Smooth muscle cell (in vitro differentiated cells): ENCODE results near the gene TALDO1. TPM values are rescaled to one million over a fixed set of nuclear protein-coding genes. Genes with fewer than 3 reads are reported as not detected.

Experiments used
- DNase-seq: peaks from one replicate; lab custom pipeline; 2025; ENCODE audit not compliant: unreplicated experiment; lab: John Stamatoyannopoulos, UW
- H2AFZ ChIP-seq: fragments of 200-600 bp; sonication (generic); 2 replicates; pipeline ENCODE4 v1.6.0; 2016; ENCODE audit warnings: antibody characterized with exemption, low read depth, mild to moderate bottlenecking
- H3F3A ChIP-seq: fragments of 200-600 bp; sonication (generic); 2 replicates; pipeline ENCODE4 v1.6.0; 2017; ENCODE audit warnings: antibody characterized with exemption, low read depth
- H3K27ac ChIP-seq: fragments of 200-600 bp; sonication (generic); 2 replicates; pipeline ENCODE4 v1.5.1; 2016; ENCODE audit warnings: low read depth, mild to moderate bottlenecking
- H3K27me3 ChIP-seq: fragments of 200-600 bp; sonication (generic); 2 replicates; pipeline ENCODE4 v1.6.1; 2016; ENCODE audit warnings: low read depth, mild to moderate bottlenecking
- H3K36me3 ChIP-seq: fragments of 200-600 bp; sonication (generic); 2 replicates; pipeline ENCODE4 v1.5.1; 2016; ENCODE audit warnings: low read depth
- H3K4me1 ChIP-seq: fragments of 200-600 bp; sonication (generic); 2 replicates; pipeline ENCODE4 v1.5.1; 2016; ENCODE audit warnings: low read depth
- H3K4me2 ChIP-seq: fragments of 200-600 bp; sonication (generic); 2 replicates; pipeline ENCODE4 v1.6.0; 2016; ENCODE audit warnings: mild to moderate bottlenecking
- H3K4me3 ChIP-seq: fragments of 200-600 bp; sonication (generic); 2 replicates; pipeline ENCODE4 v1.5.1; 2016; ENCODE audit warnings: mild to moderate bottlenecking
- H3K79me2 ChIP-seq: fragments of 200-600 bp; sonication (generic); 2 replicates; pipeline ENCODE4 v1.6.0; 2016; ENCODE audit warnings: low read depth, mild to moderate bottlenecking
- H3K9ac ChIP-seq: fragments of 200-600 bp; sonication (generic); 2 replicates; pipeline ENCODE4 v1.6.0; 2016; ENCODE audit warnings: low read depth
- H3K9me3 ChIP-seq: fragments of 200-600 bp; sonication (generic); replicated peaks from 2 replicates; pipeline ENCODE4 v1.5.1; 2016; ENCODE audit warnings: low read depth
- H4K20me1 ChIP-seq: fragments of 200-600 bp; sonication (generic); 2 replicates; pipeline ENCODE4 v1.6.0; 2016; ENCODE audit warnings: low read depth
- WGBS: methylation state at CpG from one replicate; pipeline ENCODE4 v1.1.7; 2016; ENCODE audit warnings: low lambda C conversion rate; 5-methylcytosine and 5-hydroxymethylcytosine counted together
- polyA plus RNA-seq: library from polyadenylated mRNA; unstranded; fragments of >200 nt; fragmentation: Nextera tagmentation; extraction: Ambion mirVana; gene quantifications from 2 replicates; pipeline ENCODE4 v1.2.1, GENCODE V29; 2016
- total RNA-seq: library from RNA; depleted of rRNA; stranded (reverse); fragments of >200 nt; gene quantifications from 2 replicates; pipeline ENCODE4 v1.2.3, GENCODE V29; 2014
- TF ChIP-seq, protein P1 (sequence below): fragments of 200-600 bp; sonication (generic); IDR thresholded peaks from 2 replicates; pipeline ENCODE4 v1.5.1; 2017; ENCODE audit warnings: borderline replicate concordance, mild to moderate bottlenecking, antibody characterized with exemption; ENCODE audit not compliant: insufficient read depth, poor library complexity, severe bottlenecking

Gene TALDO1
- total and polyA plus RNA-seq, 2 experiments from 2014 or later: 100 to 155 TPM

DNA sequence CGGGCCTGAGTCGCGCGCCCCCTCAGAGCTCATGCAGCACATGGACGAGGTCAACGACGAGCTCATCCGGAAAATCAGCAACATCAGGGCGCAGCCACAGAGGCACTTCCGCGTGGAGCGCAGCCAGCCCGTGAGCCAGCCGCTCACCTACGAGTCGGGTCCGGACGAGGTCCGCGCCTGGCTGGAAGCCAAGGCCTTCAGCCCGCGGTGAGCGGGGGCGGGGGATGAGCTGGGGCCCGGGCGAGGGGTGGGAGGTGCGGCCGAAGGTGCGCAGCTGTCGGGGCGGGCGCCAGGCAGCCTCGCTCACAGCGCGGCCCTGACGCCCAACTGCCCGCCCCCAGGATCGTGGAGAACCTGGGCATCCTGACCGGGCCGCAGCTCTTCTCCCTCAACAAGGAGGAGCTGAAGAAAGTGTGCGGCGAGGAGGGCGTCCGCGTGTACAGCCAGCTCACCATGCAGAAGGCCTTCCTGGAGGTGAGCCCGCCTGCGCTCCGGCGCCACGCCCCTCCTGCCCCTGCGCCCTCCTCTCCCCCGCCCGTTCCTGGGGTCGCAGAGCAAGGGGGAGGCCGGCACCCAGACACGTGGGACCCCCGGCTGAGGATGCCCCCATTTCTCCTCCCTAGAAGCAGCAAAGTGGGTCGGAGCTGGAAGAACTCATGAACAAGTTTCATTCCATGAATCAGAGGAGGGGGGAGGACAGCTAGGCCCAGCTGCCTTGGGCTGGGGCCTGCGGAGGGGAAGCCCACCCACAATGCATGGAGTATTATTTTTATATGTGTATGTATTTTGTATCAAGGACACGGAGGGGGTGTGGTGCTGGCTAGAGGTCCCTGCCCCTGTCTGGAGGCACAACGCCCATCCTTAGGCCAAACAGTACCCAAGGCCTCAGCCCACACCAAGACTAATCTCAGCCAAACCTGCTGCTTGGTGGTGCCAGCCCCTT, 20.7 kb upstream of the TALDO1 start:
- H3K27me3 ChIP-seq: peaks cover 21% of the 10 kb centered on the region
- H3K4me2 ChIP-seq: peak overlapping the region; percentile 78
- peak overlapping the region; percentile 78 for H3K27ac ChIP-seq
- H3F3A ChIP-seq: no peaks in the 10 kb centered on the region
- peaks cover 6% of the 10 kb centered on the region for H4K20me1 ChIP-seq
- TF ChIP-seq, protein P1, sequence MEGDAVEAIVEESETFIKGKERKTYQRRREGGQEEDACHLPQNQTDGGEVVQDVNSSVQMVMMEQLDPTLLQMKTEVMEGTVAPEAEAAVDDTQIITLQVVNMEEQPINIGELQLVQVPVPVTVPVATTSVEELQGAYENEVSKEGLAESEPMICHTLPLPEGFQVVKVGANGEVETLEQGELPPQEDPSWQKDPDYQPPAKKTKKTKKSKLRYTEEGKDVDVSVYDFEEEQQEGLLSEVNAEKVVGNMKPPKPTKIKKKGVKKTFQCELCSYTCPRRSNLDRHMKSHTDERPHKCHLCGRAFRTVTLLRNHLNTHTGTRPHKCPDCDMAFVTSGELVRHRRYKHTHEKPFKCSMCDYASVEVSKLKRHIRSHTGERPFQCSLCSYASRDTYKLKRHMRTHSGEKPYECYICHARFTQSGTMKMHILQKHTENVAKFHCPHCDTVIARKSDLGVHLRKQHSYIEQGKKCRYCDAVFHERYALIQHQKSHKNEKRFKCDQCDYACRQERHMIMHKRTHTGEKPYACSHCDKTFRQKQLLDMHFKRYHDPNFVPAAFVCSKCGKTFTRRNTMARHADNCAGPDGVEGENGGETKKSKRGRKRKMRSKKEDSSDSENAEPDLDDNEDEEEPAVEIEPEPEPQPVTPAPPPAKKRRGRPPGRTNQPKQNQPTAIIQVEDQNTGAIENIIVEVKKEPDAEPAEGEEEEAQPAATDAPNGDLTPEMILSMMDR: no peak
- H2AFZ ChIP-seq: no peak overlapping the region
- H3K9ac ChIP-seq: no peak overlapping the region
- no peak overlapping the region for H3K4me3 ChIP-seq
- no peaks in the 10 kb centered on the region for H3K79me2 ChIP-seq
- no peaks in the 10 kb centered on the region for H3K36me3 ChIP-seq
- WGBS: 32% methylated on average over 37 of the region's 61 CpGs
- DNase-seq: no peak
- no peaks in the 10 kb centered on the region for H3K9me3 ChIP-seq
- H3K4me1 ChIP-seq: peaks cover 10% of the 10 kb centered on the region

- Histone ChIP-seq H3K9ac (peak overlapping the region; percentile 55), H3K4me2 (peak overlapping the region; percentile 27), H2AFZ (no peak overlapping the region), H3F3A (no peaks in the 10 kb centered on the region), H3K9me3 (no peaks in the 10 kb centered on the region), H3K27me3 (peaks cover 21% of the 10 kb centered on the region), H3K36me3 (no peaks in the 10 kb centered on the region), H3K27ac (peak overlapping the region; percentile 78), H3K4me1 (peaks cover 10% of the 10 kb centered on the region), H3K79me2 (no peaks in the 10 kb centered on the region), H3K4me3 (no peak overlapping the region), H4K20me1 (peaks cover 6% of the 10 kb centered on the region)
- WGBS: 96% methylated on average over 12 of the region's 12 CpGs
- TF ChIP-seq, protein P1: no peak
- no peak for DNase-seq
Measured at GRCh38 chr11:727281-727701, 20.0 kb upstream of the TALDO1 start.

DNA sequence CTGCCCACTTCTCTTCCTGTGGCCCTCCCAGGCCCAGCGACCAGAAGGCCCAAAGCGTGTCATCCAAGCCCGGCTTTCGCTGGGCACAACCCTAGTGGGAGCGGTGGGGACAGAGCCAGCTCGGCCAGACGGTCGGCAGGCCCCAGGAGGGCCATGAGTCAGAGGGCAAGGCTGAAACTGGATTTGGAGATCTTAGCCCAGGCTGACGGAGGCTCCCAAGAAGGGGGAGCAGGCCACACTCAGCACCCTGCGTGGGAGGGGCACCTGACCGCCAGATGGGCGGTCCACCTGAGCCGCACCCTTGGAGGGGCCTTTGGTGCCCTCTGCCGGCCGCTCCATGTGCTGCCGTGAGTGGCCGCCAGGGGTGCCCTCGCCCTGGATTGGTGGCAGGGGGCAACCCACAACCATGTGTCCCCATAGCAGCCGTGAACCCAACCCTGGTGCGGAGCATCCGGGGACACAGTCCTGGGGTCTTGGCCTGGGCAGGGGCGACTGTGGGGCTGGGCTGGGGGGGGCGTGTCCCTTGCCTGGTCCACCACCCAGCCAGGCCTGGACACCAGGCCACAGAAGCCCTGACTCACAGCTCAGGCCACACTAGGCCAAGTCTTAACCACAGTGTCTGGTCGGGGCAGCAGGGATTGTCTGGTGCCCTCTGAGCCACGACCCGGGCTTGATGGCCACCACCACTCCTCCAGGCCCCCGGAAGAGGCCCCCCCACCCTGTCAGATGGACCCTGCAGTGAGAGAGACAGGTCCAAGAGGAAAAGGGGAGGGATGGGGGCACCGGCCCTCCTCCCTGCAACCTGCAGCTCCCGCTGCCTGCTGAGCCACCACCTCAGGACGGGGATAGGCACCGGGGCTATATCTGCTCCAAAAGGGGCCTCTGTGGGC, 19.2 kb upstream of the TALDO1 start:
- Histone ChIP-seq H3K9me3 (no peaks in the 10 kb centered on the region), H2AFZ (no peak overlapping the region), H3K4me2 (peak overlapping the region; percentile 27), H3K27me3 (peaks cover 21% of the 10 kb centered on the region), H3F3A (no peaks in the 10 kb centered on the region), H3K4me1 (peaks cover 10% of the 10 kb centered on the region), H3K4me3 (no peak overlapping the region), H3K36me3 (no peaks in the 10 kb centered on the region), H3K79me2 (no peaks in the 10 kb centered on the region), H3K9ac (peak overlapping the region; percentile 55), H3K27ac (peak overlapping the region; percentile 78), H4K20me1 (peaks cover 4% of the 10 kb centered on the region)
- TF ChIP-seq, protein P1: peak; percentile 99
- DNase-seq: peak; percentile 60
- 33% methylated on average over 28 of the region's 31 CpGs for WGBS
